HG03196 (cell line): ENCODE data around the gene CH25H.
"Not testable (repeated sequence)": the region's sequence is repeated elsewhere in the genome, so short reads cannot be mapped to it uniquely, and the experiment has no call there.

Experiments
- ATAC-seq: cut with Tn5 transposase; IDR thresholded peaks from one replicate; pipeline ENCODE4 v1.9.1; 2021; ENCODE audit not compliant: unreplicated experiment

The CH25H gene

GRCh38 chr10:89202033-89202425, 5.1 kb downstream of the CH25H start:
- no peak for ATAC-seq

- ATAC-seq = no peak
These were observed 5.6 kb downstream of the CH25H start for GRCh38 chr10:89201345-89202032.

GRCh38 chr10:89197473-89197872, 9.6 kb downstream of the CH25H start:
- ATAC-seq = no peak

- not testable (repeated sequence) for ATAC-seq
These were observed 15.8 kb downstream of the CH25H start for GRCh38 chr10:89191301-89191700.

GRCh38 chr10:89189211-89189734, 17.8 kb downstream of the CH25H start:
- no peak for ATAC-seq

- ATAC-seq = no peak
These were observed 21.5 kb downstream of the CH25H start for GRCh38 chr10:89185658-89186057.

GRCh38 chr10:89184638-89185037, 22.5 kb downstream of the CH25H start:
- ATAC-seq = no peak

GRCh38 chr10:89183571-89183970, 23.5 kb downstream of the CH25H start:
- no peak for ATAC-seq

GRCh38 chr10:89182894-89183293, 24.2 kb downstream of the CH25H start:
- no peak for ATAC-seq

- no peak for ATAC-seq
These were observed 31.3 kb downstream of the CH25H start for GRCh38 chr10:89175816-89176215.

- no peak for ATAC-seq
These were observed 34.0 kb downstream of the CH25H start for GRCh38 chr10:89173075-89173474.

GRCh38 chr10:89171996-89172395, 35.1 kb downstream of the CH25H start:
- no peak for ATAC-seq

- ATAC-seq = no peak
These were observed 35.7 kb downstream of the CH25H start for GRCh38 chr10:89171263-89171872.

- not testable (repeated sequence) for ATAC-seq
These were observed 38.7 kb downstream of the CH25H start for GRCh38 chr10:89168354-89168900.

GRCh38 chr10:89167915-89168314, 39.2 kb downstream of the CH25H start:
- ATAC-seq = no peak

- no peak for ATAC-seq
These were observed 41.2 kb downstream of the CH25H start for GRCh38 chr10:89165923-89166322.

GRCh38 chr10:89164920-89165319, 42.2 kb downstream of the CH25H start:
- ATAC-seq = no peak

- no peak for ATAC-seq
These were observed 43.0 kb downstream of the CH25H start for GRCh38 chr10:89164080-89164479.

- peak; percentile 94 for ATAC-seq
These were observed 43.7 kb downstream of the CH25H start for GRCh38 chr10:89163265-89163995.

- no peak for ATAC-seq
These were observed 44.5 kb downstream of the CH25H start for GRCh38 chr10:89162596-89162995.

- no peak for ATAC-seq
These were observed 46.8 kb downstream of the CH25H start for GRCh38 chr10:89160339-89160738.

- no peak for ATAC-seq
These were observed 47.4 kb downstream of the CH25H start for GRCh38 chr10:89159761-89160160.
